GM19395 (cell line): Measurements from ENCODE around the gene KIF20B.

Source experiments
- ATAC-seq: cut with Tn5 transposase; IDR thresholded peaks from one replicate; pipeline ENCODE4 v1.9.1; 2021; ENCODE audit warnings: mild to moderate bottlenecking, moderate library complexity; ENCODE audit not compliant: unreplicated experiment

Gene KIF20B

DNA sequence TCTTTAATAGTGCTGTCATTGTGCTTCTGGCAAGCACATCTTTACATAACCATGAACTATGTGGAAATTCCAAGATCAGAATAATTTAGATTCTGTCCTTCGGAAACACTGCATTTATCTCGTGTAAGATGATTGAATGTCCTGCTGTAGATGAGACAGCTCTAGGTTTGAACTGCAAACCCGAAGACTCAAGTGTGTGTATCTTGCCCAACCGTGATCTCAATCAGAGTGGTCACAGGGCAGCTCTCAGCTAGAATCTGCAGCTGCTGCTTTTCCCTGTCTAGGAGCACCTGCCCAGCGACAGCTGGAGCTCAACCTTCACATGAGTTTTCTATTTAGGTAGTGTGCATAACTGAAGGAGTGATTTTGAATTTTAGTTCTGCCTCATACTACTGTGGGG lies 17.5 kb upstream of the KIF20B start:
- ATAC-seq = no peak

DNA sequence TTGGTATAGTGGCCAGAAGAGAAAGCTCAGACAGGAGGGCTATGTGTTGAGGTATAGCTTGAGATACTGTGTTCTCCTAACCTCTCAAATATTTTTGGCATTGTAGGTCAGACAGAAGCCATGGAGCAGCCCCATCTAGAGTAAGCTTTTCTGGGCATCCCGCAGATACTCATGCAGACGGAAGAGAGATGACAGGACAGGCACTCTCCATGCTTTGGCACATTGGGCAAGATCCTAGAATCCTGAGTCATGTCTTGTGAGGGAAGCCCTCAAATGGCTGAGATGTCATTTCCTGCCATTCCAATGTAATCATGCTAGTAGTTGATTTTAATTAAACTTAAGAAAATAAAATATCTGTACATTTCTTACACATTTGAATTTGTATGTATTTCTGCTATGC lies 16.8 kb upstream of the KIF20B start:
- ATAC-seq = no peak

DNA sequence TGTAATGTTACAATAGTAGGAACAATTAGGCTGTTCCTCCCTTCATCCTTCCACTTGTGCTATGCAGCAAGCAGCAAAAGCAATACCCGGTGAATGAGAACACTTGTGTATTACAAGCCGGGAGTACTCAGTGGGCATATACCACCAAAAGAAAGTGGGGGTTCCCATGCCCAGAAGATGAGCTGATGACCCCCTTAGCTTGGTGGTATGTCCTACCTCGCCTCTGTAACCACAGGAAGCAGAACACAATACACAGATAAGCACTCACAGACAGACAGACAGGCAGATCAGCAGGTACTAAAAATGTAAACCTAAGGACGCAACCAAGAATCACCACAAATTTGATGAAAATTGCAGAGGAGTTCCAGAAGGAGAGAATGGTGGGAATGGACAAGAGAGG lies 15.5 kb upstream of the KIF20B start:
- ATAC-seq = no peak

DNA sequence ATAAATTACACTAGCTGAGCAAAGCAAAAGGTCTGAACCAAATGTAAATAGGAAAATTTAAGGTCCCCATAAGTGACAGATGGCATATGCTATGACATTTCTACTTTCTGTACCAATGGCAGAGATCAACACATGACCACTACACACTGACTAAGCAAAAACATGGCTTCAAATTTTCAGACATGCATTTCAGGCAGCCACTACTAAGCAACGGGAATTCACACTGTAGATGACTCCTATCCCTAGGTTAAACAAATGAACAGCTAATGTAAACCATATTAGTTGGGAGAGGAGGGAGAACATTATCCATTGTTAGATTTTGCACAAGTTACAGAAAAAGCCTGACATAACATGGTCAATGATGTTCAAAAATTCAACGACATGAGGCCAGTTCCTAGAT lies 11.4 kb upstream of the KIF20B start:
- ATAC-seq = no peak

DNA sequence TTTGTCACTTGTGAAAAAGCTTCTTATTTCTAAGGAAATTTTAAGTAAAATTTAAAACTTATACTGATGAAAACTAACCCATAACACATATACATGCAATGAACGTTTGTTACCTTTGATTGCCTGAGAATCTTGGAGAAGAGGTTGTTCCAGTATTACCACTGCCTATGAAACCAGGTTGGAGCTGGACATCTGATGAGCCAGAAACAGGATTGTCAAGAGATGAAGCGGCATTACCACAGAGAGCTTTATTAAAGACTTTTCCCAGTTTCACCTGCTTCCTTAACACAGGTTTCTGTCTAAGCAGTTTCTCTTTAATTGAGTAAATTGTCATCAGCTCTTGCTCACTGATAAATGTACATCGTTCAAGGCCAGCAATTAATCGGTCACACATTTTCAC lies 9.0 kb upstream of the KIF20B start:
- no peak for ATAC-seq

DNA sequence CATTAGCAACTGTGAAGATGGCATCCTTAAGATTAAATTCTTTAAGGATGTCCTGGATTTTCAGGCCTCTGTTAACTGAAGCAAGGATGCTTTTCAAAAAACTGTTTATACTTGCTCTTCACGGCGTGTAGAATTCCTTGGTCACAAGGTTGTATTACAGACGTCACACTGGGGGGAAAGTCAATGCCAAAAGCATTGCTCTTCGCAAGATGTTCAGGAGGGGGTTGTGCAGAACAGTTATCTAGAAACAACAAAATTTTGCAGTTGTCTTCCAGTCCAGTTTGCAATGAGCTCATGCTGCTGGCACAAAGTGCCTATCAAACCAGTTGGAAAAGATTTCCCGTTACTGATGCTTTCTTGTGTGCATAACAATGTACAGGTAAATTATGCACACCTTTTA lies 8.2 kb upstream of the KIF20B start:
- ATAC-seq = no peak

DNA sequence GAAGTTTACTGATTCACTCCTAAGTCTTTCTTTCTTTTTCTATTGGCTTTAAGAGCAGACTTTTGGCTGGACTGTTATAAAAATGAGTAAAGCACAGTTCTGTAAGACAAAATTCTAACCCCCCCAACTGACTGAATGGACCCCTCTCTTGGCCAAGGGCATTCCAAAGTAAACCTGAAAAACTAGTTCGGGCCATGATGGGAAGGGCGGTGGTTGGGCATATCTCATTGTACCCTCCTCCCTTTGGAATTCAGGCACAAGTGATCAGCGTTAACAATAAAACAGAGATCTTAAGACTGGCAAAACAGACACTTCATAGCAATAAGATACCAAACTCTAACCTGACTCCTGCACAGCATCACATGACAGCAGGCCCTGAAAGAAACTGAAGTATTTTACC lies 6.1 kb upstream of the KIF20B start:
- ATAC-seq = no peak

DNA sequence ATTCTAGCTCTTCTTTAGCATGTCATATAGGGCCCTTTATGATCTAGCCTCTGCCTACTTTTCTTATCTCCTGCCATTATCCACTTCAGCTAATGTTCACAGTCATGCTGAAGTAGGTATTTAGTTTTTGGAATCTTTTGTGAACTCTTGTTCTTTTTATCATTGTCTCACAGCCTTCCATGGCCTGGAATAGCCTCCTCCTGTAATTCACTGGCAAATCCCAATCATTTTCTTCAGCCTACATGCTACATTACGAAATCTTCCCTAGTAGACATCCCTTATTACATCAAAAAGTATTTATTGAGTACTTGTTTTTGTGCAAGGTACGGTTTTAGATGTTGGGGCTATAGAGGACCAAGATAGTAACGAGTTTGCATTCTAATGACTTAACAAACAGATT lies 3.4 kb upstream of the KIF20B start:
- ATAC-seq = no peak

DNA sequence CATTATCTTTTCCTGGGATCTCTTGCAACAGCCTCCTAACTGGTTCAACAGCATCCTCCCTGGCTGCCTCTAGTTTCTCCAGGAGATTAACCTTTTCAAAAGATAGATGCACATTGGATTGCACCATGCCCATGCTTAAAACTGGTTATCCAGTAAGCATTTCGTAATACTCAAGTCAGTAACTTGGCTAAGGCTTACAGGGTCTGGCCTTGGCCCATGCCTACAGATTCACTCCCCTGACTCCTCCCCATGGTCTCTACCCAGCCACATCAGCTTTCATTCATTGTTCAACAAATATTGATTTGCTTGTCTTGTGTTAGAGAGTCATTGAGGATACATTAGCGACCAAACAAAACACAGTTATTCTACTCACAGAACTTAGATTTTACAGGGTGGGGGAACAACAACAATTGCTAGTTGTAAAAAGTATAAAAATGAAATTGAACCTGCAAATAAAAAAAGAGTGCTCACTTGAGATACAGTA lies 1.8 kb upstream of the KIF20B start:
- ATAC-seq = no peak

DNA sequence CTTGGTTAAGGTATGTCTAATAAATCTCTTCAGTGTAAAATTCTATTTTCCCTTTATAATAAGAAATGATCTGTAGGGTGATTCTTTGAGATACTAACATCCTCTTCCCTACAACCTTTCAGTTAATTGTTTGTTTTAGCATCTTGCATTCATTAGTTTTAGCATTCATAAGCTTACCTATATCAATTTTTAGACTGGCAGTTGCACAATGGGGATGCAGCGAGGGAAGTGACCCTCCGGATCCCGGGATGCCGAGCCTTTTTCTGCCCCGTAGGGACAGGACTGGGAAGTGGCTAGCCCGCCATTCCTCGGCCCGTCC lies 508 bp upstream of the KIF20B start:
- ATAC-seq = no peak

DNA sequence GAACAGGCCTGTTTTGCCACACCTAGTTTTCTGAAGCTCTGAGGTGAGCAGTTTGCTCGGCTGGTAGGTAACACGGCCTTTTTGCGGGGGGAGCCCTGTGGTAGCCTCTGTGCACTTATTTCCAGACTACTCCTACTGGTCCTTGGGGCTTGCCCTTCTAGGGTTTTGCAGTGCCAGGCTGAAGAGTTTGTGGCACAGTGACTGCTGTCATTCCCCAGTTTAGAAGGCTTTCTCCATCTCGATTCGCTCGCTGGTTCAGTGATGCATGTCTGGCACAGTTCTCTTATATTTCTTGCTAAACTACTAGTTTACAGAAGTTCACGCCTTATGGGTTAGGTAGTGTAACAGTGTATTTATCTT lies 711 bp downstream of the KIF20B start:
- ATAC-seq = no peak

DNA sequence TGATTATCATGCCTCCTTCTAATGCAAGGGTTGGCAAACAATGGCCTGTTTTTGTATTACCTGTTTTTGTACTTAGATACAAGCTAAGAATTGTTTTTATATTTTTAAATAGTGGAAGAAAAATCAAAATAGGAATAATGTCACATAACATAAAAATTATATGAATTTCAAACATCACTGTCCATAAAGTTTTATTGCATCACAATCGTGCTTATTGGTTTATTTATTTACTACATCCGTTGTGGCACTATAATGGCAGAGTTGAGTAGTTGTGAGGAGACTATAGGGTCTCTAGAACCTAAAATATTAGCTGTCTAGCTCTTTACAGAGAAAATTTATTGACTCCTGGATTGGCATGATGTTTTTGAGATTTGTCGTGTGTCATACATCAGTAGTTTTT lies 4.1 kb downstream of the KIF20B start:
- ATAC-seq = no peak

DNA sequence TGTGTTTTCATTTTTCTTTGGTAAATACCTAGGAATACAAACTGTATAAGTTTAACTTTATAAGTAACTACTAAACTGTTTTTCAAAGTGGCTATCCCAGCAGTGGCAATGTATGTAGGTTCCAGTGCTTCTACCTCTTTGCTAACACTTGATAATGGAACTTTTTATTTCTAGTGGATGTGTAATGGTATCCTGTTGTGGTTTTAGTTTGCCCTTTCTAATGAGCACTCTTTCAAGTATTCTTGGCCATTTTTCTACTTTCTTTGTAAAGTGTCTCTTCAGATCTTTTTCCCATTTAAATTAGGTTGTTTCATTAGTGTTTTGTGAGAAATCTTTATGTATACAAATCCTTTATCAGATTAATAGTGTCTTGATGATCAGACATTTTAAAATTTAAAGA lies 4.6 kb downstream of the KIF20B start:
- no peak for ATAC-seq

DNA sequence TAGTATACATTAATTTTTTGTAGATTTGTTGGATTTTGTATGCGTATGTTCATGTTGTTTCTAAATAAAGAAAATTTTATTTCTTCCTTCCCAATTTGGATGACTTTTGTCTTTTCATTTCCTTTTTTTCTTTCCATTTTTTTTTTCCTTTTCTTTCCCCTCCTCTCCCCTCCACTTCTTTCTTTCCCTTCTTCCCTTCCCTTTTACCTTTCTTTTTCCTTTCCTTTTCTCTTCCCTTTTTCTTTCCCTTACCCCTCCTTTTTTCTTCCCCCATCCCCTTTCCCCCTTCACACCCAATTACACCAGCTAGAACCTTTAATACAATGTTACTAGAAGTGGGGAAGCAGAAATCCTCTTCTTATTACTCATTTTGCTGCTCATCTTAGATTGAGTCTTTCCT lies 6.0 kb downstream of the KIF20B start:
- ATAC-seq = no peak

DNA sequence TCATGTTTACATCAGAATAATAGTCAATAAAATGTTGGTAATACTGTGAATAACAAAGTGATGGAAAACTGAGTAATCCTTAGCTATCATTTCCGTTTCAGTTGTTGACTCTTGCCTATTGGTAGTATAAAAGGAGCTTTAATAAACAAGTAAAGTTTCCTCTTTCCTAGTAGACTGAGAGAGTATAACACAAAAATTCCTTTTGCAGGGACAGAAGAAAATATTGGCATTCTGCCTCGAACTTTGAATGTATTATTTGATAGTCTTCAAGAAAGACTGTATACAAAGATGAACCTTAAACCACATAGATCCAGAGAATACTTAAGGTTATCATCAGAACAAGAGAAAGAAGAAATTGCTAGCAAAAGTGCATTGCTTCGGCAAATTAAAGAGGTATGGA lies 9.4 kb downstream of the KIF20B start:
- no peak for ATAC-seq

DNA sequence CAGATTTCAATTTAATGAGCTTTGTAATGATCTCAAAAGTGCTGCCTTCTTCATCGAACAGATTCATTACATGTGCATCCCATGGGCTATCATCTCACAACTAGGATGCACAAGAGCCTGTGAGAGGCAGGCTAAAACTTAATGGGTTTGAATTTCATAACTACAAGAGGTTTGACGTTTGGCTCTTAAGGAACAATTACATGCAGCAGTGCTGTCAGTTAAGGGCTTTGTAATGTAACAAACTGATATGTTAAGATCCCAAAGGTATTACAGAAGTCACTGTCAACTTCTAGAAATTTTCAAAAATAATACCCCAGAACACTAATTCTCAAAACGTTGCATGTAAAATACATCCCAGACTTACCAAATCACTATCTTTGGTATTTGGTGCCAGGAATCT lies 33.2 kb downstream of the KIF20B start:
- ATAC-seq = no peak

DNA sequence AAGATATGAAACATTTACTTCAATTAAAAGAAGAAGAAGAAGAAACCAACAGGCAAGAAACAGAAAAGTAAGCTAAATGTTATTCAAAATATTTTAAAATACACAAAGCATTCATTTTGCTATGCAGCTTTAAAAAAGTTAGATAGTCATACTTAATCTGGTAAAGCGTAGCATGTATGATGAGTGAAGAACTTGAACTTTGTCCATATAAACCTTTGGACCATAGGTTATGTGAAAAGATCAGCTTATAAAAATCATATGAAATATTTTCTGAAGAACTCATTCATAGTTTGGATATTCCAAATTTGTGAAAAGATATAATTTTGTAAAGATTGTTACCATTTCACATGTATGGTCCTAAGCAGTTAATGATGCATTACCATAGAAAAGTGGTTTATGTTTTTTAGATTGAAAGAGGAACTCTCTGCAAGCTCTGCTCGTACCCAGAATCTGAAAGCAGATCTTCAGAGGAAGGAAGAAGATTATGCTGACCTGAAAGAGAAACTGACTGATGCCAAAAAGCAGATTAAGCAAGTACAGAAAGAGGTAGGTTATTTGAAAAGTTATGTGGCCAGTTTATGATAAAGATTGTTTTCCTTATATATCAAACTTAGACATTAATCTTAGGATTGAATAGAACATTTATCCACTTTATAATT lies 37.3 kb downstream of the KIF20B start:
- ATAC-seq = peak; percentile 97

DNA sequence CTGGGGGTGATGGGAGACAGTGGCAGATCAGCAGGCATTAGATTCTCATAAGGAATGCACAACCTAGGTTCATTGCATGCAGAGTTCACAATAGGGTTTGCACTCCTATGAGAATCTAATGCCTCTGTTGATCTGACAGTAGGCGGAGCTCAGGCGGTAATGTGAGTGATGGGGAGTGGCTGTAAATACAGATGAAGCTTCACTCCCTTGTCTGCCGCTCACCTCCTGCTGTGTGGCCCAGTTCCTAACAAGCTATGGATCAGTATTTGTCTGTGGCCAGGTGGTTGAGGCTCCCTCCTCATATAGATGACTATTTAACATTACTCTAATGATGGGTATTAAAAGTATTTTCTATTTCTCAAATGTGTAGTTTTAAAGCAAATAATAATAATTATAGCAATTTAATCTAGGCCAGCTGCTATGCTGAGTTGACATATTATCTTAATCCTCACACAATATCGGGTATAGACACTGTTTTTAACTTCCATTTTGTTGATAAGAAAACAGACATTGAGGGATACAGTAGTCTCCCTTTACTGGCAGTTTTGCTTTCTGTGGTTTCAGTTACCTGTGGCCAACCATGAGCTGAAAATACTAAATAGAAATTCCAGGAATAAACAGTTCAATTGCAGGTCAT lies 39.9 kb downstream of the KIF20B start:
- ATAC-seq = no peak

DNA sequence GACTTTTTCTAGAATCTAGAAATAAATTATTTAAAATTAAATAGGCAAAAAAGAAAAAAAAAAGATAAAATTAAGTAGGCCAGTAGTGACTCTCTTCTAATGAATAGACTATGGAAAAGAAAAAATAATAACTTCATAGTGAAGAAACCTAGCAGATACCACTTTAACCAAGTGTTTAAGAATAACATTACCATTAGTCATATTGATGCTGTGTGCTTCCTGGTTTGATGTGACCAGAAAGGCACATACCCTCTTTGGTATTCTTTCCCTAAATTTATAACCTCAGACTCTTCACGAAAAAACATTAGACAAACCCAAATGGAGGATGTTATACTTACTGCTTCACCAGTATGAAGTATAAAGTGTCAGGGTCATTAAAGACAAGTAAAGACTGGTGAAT lies 42.6 kb downstream of the KIF20B start:
- ATAC-seq = no peak

DNA sequence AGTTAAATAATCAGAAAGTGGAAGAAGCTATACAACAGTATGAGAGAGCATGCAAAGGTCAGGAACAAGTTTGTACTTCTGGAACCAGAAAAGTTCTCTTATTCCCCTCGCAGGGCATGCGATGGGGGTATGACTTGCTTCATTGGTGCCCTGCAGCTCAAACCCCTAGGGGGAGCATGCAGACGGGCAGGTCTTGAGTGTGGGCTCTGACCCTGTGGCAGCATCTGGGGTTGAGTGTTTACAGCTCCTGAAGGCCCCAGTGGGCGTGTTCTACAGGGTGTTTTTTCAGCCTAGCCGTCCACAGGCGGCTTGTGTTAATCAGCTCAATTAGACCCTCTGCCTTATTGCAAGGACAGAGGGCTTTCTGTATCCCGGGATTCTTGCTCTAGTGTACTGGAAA lies 44.5 kb downstream of the KIF20B start:
- no peak for ATAC-seq

DNA sequence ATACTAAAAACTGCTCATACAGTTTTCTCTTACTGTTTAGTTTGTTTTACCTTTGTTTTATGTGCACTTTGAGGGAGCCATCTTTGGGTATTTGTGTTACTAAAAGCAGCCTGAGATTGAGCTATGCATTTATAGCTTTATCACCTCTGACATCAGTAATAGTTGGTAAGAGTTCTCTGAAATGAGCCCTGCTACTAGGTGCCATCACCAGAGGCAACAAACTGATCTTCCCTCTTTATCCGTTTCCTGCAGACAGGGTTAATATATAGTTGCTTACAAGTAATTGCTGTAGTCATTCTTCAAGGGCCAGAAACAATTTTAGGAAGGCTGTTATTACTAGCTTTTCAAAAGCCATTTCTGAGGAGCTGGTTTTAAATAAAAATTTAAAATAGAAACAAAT lies 49.1 kb downstream of the KIF20B start:
- no peak for ATAC-seq

DNA sequence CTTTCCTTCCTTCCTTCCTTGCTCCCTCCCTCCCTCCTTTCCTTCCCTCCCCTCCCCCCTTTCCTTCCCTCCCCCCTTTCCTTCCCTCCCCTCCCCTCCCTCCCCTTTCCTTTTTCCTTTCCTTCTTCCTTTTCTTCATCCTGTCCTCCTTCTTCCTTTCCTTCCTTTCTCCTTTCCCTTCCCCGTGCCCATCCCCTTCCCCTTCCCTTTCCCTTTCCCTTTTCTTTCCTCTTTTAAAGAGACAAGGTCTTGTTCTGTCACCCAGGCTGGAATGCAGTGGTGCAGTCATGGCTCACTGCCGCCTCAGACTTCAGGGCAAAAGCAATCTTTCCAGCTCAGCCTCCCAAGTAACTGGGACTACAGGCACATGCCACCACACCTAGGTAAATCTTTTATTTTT lies 54.0 kb downstream of the KIF20B start:
- ATAC-seq = no peak

DNA sequence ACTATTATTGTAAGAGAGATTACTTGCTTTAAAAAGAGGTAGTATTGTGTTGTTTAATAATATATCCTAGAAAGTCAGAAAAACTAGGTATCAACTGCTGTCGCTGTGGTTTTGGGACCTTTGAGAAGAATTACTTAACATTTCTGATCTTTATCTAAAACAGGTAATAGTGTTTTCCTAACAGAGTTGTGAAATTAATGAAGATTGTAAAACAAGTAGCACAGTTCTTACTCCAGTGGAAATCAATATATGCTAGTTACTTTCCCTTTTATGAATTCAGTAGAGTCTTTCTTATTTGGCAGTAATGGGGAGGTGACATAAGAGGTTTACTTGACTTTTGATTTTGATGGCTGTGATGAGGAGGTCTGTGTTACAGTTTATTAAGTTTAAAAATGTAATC lies 58.1 kb downstream of the KIF20B start:
- ATAC-seq = no peak
